ENCODE data around the gene ZNF512.
A peak's percentile ranks its signal among the peaks of the same experiment; 100 is the strongest.
"Not testable (repeated sequence)": the region's sequence is repeated elsewhere in the genome, so short reads cannot be mapped to it uniquely, and the experiment has no call there.

Gene ZNF512, protein sequence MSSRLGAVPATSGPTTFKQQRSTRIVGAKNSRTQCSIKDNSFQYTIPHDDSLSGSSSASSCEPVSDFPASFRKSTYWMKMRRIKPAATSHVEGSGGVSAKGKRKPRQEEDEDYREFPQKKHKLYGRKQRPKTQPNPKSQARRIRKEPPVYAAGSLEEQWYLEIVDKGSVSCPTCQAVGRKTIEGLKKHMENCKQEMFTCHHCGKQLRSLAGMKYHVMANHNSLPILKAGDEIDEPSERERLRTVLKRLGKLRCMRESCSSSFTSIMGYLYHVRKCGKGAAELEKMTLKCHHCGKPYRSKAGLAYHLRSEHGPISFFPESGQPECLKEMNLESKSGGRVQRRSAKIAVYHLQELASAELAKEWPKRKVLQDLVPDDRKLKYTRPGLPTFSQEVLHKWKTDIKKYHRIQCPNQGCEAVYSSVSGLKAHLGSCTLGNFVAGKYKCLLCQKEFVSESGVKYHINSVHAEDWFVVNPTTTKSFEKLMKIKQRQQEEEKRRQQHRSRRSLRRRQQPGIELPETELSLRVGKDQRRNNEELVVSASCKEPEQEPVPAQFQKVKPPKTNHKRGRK

DNA sequence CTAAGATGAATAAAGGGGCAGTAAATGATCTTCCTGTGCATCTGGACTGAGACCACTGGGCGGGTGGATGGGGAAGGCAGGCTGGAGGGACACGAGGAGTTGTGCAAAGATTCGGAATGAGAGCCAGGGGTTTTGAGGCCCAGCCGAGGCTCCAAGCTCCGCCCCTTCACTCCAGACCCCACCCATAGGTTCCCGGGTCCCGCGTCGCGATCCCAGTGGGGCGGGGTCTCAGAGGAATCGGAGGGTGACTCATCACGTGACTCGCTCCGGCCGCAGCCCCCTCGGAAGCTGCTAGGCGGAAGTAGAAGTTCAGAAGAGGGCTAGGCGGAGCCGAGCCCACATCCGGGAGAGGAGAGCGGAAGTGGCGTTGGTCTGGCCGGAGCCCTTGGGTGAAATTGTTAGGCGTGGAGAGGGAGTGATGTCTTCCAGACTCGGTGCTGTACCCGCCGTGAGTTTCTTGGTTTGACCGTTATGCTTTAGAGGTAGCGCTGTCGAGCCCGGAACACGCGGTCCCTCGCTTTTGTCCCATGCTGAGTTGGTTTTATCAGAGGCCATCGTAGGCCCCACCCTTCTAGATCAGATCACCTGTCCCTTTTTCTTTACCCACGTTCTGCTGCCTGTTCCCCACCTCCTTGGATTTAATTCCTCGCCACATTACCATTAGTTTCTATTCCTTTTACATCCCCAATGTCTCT lies at the start of gene ZNF512:
Gene ZNF512, plus strand, starts transcription at position 348 of the 695 bp plus-strand sequence. Its CDS starts 71 bp downstream, at position 419.
- TF ChIP-seq GATA1 (IDR thresholded peaks at IDR 0.05; ENCODE audit: low read depth, low read length), result no peak
- TF ChIP-seq POLR2A (IDR thresholded peaks at IDR 0.05; ENCODE audit: low read length), result peak; percentile 85
- DNase-seq, result peak; percentile 91 to 92

DNA sequence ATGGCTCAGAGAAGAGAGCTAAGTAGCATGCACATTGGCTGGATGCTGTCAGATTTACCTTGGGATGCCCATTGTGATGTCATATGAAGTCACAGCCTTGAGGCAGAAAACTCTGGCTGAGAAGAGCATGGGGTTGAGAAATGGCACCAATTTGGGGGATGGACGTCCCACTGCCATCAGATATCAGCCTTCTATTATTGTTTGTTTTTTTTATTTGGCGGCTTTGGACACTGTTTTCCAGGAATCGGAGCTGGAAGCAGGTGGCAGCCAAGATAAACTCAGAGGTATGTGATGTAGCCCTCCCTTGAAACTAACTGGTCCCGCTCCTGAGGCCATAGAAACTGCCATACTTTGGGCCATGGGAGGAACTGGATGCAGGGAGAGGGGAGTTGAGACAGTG lies 45.6 kb upstream of the ZNF512 start:
- no peak for TF ChIP-seq GATA1 (IDR thresholded peaks at IDR 0.05; ENCODE audit: low read depth, low read length)
- TF ChIP-seq POLR2A (IDR thresholded peaks at IDR 0.05; ENCODE audit: low read length), result no peak
- no peak for DNase-seq

DNA sequence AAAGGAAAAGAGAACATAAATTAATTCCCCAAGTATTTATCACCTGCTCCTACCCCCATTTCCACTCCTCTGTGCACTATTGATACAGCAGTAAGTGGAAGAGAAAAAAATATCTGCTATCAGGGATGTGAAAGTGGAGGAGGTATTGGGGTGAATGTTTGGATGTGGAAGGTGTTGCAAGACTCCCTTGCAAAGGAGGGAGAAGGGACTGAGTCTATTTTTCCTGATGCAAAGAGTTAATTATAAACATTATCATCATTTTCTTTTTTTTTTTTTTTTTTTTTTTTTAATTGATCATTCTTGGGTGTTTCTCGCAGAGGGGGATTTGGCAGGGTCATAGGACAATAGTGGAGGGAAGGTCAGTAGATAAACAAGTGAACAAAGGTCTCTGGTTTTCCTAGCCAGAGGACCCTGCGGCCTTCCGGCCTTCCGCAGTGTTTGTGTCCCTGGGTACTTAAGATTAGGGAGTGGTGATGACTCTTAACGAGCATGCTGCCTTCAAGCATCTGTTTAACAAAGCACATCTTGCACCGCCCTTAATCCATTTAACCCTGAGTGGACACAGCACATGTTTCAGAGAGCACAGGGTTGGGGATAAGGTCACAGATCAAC lies 43.9 kb upstream of the ZNF512 start:
- not testable (repeated sequence) for DNase-seq

DNA sequence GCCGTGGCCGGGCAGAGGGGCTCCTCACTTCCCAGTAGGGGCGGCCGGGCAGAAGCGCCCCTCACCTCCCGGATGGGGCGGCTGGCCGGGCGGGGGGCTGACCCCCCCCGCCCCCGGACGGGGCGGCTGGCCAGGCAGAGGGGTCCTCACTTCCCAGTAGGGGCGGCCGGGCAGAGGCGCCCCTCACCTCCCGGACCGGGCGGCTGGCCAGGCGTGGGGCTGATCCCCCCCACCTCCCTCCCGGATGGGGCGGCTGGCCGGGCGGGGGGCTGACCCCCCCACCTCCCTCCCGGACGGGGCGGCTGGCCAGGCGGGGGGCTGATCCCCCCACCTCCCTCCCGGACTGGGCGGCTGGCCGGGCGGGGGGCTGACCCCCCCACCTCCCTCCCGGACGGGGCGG lies 43.2 kb upstream of the ZNF512 start:
- not testable (repeated sequence) for DNase-seq

DNA sequence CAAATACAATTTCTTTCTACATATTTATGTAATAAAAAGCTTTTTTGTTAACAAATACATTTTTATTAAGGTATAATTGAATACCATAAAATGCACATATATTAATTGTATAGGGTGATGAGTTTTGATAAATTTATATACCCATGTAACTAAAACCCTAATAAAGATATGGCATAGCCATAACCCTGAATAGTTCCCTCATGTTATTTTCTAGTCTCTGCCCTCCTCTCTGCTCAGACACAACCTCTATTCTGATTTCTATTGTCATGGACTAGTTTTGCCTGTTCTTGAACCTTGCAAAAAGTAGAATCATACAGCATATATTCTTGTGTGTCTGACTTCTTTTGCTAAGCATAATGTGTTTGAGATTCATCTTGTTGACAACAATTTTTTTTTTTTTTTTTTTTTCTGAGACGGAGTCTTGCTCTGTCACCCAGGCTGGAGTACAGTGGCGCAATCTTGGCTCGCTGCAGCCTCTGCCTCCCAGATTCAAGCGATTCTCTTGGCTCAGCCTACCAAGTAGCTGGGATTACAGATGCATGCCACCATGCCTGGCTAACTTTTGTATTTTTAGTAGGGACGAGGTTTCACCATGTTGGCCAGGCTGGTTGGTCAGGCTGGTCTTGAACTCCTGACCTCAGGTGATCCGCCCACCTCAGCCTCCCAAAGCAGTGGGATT lies 38.6 kb upstream of the ZNF512 start:
- no peak for TF ChIP-seq POLR2A (IDR thresholded peaks at IDR 0.05; ENCODE audit: low read length)
- TF ChIP-seq GATA1 (IDR thresholded peaks at IDR 0.05; ENCODE audit: low read depth, low read length), result no peak

DNA sequence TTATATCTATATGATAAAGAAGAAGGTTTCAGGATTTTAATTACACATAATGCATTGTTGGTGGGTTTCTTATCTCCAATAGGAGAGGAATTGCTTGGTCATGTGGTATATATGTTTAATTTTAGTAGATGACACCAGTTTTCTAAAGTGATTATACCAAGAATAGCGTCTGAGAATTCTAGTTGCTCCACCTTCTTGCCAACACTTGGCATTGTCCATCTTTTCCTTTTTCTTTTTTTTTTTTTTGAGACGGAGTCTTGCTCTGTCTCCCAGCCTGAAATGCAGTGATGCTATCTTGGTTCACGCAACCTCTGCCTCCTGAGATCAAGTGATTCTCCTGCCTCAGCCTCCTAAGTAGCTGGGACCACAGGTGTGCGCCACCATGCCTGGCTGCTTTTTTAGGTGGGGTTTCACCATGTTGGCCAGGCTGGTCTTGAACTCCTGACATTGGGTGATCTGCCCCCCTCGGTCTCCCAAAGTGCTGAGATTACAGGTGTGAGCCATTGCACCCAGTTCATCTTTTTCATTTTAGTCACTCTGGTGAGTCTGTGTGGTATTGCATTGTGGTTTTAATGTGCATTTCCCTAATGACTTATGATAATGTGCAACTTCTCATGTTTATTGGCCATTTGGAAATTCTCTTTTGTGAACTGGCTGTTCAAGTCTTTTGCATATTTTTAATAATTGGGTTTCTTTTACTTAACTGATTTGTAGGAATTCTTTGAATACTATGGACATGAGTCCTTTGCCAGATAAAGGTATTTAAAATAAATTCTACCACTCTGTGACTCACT lies 37.3 kb upstream of the ZNF512 start:
- no peak for DNase-seq
- TF ChIP-seq POLR2A (IDR thresholded peaks at IDR 0.05; ENCODE audit: low read length) (no peak), GATA1 (IDR thresholded peaks at IDR 0.05; ENCODE audit: low read depth, low read length) (no peak)

More for the DNA sequence above, 38.6 kb upstream of the ZNF512 start:
- DNase-seq, result no peak

DNA sequence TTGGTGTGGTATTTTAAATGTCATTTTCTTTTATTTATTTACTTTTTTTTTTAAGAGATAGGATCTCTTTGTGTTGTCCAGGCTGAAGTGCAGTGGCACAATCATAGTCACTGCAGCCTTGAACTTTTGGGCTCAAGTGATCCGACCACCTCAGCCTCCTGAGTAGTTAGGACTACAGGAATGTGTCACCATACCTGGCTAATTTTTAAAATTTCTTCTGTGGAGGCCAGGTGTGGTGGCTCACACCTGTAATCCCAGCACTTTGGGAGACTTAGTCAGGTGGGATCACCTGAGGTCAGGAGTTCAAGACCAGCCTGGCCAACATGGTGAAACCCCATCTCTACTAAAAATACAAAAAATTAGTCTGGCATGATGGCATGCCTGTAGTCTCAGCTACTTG lies 33.5 kb upstream of the ZNF512 start:
- DNase-seq, result no peak
- no peak for TF ChIP-seq POLR2A (IDR thresholded peaks at IDR 0.05; ENCODE audit: low read length)
- no peak for TF ChIP-seq GATA1 (IDR thresholded peaks at IDR 0.05; ENCODE audit: low read depth, low read length)

DNA sequence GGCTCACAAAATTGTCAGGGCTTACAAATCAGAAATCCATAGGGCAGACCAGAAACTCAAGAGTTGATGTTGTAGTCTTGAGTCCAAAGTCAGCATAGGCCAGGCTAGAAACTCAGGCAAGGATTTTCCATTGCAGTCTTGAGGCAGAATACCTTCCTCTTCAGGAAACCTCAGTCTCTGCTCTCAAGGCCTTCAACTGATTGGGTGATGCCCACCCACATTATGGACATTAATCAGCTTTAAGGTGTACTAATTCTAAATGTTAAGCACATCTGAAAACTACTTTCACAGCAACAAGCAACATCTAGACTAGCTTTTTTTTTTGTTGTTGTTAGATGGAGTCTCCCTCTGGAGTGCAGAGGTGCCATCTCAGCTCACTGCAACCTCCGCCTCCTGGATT lies 31.3 kb upstream of the ZNF512 start:
- no peak for TF ChIP-seq GATA1 (IDR thresholded peaks at IDR 0.05; ENCODE audit: low read depth, low read length)
- TF ChIP-seq POLR2A (IDR thresholded peaks at IDR 0.05; ENCODE audit: low read length), result no peak
- no peak for DNase-seq

DNA sequence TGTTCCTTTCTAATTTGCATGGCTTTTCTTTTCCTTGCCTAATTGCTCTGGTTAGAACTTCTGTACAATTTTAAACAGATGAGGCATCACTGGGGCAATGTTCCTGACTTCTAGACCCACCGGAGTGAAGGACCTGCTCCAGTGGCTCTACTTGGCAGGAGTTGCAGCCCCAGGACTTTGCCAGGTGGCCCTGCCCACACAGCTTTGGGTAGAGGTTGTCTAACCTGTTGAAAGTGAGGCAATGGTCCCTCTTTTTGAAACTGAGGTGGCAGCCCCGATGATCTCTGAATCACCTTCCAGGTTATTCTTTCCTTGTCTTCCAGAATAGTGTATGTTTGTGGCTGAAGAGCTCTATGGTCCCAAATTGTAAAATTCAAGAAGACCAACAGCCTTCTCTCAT lies 29.9 kb upstream of the ZNF512 start:
- TF ChIP-seq POLR2A (IDR thresholded peaks at IDR 0.05; ENCODE audit: low read length) (no peak), GATA1 (IDR thresholded peaks at IDR 0.05; ENCODE audit: low read depth, low read length) (no peak)
- DNase-seq, result no peak

DNA sequence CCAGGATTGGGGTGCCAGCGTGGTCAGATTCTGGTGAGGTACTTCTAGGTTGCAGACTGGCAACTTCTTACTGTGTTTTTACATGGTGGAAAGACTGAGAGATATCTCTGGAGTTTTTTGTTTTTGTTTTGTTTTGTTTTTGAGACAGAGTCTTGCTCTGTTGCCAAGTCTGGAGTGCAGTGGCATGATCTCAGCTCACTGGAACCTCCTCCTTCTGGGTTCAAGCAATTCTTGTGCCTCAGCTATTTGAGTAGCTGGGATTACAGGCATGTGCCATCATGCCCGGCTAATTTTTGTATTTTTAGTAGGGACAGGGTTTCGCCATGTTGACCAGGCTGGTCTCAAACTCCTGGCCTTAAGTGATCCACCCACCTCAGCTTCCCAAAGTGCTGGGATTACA lies 28.4 kb upstream of the ZNF512 start:
- not testable (repeated sequence) for DNase-seq

DNA sequence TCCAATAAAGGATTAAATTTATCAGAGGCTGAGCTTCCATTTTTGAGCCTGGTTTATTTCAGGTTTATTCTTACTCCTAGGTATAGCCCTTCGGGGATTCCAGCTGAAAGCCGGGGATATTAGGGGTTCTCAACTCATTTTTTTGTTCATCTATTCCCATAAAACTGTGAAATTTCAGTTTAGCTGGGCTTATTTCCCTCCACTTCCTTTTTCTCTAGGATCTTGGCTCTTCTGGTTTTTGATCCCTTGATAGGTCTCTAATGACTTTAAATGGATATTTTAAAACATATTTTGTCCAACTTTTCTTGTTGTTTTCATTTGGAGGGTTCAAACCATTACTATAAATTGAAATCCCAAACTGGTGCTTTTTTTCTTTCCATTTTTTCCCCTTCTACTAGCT lies 23.6 kb upstream of the ZNF512 start:
- TF ChIP-seq POLR2A (IDR thresholded peaks at IDR 0.05; ENCODE audit: low read length) (no peak), GATA1 (IDR thresholded peaks at IDR 0.05; ENCODE audit: low read depth, low read length) (no peak)
- no peak for DNase-seq

DNA sequence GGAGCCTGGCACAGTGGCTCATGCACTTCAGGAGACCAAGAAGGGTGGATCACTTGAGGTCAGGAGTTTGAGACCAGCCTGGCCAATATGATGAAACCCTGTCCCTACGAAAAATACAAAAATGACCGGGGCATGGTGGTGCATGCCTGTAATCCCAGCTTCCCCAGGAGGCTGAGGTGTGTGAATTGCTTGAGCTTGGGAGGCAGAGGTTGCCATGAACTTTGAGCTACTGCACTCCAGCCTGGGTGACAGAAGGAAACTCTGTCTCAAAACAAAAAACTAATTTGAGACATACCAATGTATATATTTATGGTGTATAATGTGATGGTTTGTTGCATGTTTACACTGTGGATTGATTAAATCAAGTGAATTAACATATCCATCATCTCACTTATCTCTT lies 21.8 kb upstream of the ZNF512 start:
- no peak for DNase-seq
- no peak for TF ChIP-seq POLR2A (IDR thresholded peaks at IDR 0.05; ENCODE audit: low read length)
- no peak for TF ChIP-seq GATA1 (IDR thresholded peaks at IDR 0.05; ENCODE audit: low read depth, low read length)

DNA sequence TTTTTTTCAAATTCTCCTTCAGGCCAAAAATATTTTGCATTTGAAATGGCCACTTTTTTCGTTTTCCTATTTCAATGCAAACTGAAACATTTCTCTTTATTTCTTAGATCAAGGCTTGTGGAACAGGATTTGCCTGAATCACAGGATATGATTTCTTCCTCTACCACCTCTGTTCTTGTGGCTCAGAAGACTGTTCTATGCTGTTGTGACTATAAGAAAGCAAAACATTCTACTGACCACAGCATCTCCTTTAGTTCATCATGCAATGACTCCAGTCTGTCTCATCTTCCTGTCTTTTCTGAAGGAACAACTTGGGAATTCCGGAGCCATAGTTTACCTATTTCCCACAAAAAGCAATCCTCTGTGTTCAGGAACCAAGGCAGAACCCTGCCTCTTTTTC lies 16.2 kb upstream of the ZNF512 start:
- DNase-seq, result no peak
- TF ChIP-seq GATA1 (IDR thresholded peaks at IDR 0.05; ENCODE audit: low read depth, low read length) (no peak), POLR2A (IDR thresholded peaks at IDR 0.05; ENCODE audit: low read length) (no peak)

Measured in erythroblast (primary cell).